Right forelimb (tissue), 1 donor: ENCODE data around the gene ADGRB3.
"Not testable (repeated sequence)": the region's sequence is repeated elsewhere in the genome, so short reads cannot be mapped to it uniquely, and the experiment has no call there.

ENCODE experiments used
- DNase-seq: peaks from one replicate; pipeline ENCODE4 v3.0.0-alpha.2; 2018

The ADGRB3 gene

DNA sequence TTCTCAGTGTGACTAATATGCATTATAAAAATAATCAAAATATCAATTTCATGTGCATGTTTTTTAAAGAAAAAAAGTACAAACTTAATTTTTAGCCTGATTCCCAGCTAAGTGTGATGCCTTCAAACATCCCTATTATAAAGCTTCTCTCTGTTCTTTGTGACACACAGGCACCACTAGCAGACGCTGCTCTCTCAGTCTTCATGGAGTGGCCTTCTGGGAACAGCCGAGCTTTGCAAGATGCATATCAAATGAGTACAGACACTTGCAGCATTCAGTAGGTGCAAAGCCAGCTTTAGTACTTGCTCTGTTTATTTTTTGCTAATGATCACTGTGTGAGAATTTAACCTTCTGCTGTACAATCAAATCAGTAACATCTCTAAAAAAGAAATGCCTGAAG, 340.0 kb downstream of the ADGRB3 start:
- DNase-seq, result peak; percentile 45

DNA sequence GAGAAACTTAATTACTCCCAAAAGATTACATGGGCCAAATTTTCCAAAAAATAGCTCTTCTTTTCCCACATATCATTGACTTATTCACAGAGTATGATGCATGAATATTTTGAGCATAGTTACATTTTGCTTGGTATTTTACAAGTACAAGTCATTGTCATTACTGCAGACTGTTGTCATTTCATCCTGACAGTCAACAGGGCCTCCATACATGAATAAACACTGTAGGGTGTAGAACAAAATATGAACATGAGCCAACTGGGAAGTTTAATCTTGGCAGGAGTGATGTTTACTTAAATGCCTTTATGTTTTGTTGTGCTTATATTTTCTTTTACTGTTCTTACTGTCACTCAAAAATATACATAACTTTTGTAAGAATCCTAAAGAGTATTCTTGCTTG, 340.7 kb downstream of the ADGRB3 start:
- DNase-seq, result no peak

DNA sequence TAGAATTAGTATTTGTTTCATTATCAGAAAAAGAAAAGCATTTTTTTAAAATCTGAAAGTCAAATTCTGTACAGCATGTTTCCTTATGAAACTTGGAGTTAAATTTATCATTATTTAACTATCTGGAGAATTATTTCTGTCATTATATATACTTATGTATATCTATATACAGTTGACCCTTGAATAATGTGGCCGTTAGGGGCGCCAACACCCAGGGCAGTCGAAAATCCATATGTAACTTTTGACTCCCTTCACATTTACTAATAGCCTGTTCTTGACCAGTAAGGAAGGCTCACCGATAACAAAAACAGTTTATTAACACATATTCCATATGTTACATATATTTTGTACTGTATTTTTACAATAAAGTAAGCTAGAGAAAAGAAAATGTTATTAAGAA, 341.2 kb downstream of the ADGRB3 start:
- DNase-seq, result no peak

DNA sequence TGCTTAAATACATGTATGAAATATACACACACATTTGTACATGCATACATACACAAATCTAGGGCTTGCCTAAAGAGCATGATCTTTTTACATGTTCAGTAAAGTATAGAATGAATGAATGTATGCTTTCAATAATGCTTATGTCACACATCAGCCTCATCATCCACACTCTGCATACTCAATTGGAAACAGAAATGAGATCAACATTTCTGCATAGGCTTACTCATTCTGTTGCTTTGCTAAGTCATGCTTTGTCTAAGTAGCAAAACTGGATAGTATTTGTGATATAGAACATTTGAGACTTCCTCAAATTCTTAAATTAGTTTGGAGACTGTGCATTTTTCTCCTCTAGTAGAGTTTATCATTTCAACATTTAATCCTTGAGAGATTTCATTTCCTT, 343.3 kb downstream of the ADGRB3 start:
- DNase-seq, result no peak

DNA sequence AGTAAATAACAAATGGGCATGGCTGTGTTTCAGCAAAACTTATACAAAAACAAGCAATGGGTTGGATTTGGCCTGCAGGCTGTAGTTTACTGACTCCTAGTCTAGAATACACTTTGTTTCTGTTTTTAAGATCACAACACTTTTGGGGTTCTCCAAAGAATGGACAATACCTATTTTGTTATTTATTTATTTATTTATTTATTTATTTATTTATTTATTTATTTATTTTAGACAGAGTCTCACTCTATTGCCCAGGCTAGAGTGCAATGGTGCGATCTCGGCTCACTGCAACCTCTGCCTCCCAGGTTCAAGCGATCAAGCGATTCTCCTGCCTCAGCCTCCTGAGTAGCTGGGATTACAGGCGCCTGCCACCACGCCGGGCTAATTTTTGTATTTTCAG, 346.6 kb downstream of the ADGRB3 start:
- not testable (repeated sequence) for DNase-seq

DNA sequence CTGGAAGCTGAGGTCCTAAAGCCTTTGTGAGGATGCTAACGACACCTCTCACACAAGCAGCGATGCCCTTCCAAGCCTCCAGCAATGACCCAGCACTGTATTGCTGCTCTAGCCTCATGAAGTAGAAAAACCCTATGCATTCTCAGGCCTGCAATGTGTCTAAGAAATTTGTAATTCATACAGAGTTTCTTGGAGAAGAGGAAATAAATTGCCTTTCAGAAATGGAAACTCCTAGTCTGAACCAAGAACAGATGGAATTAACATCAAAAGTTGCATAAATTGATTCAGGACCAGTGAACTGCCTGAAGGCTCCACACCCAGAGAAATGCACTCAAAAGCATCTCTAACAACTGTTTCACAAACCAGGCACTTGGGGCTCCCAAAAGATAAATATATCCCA, 353.6 kb downstream of the ADGRB3 start:
- no peak for DNase-seq

DNA sequence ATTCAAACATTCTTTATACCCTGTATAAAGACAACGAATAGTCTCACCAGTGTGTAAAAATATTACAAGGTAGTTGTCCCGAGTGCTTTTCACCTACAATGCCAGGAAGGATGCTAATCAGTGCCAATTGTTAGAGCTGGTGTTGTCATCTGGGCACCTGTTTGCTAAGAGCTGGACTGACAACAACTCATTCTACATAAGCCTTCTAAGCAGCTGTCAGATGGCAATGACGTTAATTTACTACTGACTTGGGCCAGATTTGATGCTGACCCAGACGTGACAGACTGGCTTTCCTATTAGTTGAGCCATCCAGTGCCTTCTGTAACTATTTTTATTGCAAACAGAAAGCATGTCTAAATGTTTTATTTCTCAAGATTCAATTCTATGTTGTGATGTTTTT, 355.2 kb downstream of the ADGRB3 start:
- no peak for DNase-seq

DNA sequence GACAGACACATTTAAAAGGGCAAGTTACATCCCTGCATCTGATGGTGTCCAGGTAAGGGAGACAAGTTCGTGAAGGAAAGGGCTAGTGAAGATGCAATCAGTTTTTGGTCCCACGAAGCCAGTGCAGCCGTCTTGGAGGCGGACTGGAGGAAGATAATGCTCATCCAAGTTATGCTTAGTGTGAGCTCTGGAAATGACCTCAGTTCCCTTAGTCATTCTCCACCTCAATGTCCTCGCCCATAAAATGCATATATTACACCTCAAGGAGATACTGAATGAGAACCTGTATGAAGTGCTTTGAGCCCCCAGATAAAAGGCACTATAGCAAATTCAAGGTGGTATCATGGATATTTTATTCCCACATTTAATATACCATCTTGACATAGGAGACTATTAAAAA, 358.8 kb downstream of the ADGRB3 start:
- DNase-seq, result no peak

DNA sequence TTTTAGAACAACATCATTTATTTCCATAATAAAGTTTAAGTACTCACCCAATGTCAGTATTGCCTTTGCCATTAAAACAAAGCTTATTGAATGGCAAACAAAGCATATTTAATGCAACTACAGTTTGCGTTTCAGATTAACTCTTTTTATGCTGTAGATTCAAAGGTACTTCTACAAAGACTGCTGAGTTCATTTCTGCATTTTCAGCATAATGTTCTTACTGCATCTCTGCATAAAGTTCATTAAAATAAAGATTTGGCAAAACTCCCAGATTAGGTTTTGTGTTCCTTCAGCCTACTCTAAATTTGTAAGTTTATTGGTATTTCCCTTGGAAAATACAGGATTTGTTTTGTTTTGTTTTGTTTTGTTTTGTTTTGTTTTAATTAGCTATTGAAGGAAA, 359.4 kb downstream of the ADGRB3 start:
- DNase-seq, result no peak

DNA sequence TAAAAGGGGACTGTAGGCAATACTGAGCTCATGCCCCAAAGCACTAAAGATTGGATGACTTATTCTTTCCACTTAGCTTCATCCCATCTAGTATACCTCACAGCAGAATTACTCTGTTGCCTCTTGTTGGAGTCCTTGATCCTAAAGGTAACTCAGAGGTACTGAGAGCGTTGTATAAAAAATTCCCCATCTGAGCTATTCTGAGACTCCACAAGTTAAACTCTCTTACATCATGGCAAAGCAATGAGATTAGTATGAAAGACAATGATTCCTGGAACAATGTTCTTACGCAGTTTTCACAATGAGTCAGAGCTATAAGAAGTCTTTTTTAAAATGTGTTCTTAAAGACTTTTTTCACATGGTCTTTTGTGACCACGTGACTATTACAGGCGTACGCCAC, 370.1 kb downstream of the ADGRB3 start:
- DNase-seq, result no peak

DNA sequence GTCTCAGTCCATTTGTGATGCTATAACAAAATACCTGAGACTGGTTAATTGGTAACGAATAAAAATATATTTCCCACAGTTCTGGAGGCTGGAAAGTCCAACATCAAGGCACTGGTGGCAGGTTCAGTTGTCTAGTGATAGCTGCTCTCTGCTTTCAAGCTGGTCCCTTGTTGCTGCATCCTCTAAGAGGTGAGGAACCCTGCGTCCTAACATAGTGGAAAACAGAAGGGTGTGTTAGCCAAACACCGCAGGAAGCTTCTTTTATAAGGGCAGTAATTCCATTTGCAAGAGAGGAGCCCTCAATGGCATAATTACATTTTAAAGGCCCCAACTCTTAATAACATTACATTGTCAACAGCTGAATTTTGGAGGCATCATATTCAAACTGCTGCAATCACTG, 372.7 kb downstream of the ADGRB3 start:
- DNase-seq, result no peak

DNA sequence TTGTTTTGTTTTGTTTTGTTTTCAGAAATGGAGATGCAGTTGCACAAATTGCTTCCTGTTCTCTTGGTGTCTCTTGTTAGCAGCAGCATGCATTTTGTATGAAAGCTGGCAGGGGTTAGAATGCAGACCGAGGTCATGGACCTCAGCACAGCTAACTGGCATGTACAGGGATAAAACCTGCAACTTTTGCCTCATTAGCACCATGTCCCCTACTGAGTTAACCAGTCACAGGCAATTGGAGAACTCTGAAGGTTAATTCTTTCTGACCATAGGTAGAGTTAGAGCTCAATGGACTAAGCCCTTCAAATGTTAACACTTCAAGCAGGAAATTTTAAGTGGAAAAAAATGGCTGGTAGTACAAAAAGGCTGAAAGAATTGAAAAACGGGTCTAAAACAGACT, 377.1 kb downstream of the ADGRB3 start:
- no peak for DNase-seq

DNA sequence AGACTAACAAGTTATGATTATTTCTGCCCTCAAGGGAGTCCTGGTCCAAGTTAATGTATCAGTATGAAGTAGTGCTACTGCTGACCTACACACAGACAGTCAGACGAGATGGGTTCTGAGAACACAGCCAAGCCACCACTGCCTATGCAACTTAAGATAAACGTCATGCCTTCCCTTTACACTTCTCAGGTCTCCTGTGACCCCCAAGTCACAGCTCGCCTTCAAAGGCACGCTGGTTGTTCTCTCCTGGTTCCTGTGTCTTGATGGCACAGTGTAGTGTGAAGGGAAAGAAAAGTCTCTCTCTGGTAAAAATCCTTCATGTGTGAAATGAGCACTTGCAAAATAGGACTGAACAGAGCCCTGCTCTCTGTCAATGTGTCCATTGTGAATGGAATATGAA, 377.8 kb downstream of the ADGRB3 start:
- DNase-seq, result no peak

DNA sequence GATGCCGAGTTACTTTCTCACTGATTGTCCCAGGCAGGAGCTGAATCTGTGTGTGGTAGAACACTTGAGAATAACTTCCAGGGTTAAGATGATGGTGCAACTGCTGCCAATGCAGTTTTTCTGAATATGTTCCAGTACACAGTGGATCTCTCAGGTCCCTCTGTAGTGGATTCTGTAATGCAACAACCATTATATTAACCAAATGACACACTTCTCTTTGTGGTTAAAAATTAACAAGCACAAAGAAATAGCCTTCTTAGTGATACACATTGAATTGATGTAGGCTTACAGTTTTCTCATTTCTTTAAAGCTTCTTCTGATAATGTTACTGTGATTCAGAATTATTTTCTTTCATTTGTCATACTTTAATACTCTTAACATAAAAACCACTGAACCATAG, 383.8 kb downstream of the ADGRB3 start:
- no peak for DNase-seq

DNA sequence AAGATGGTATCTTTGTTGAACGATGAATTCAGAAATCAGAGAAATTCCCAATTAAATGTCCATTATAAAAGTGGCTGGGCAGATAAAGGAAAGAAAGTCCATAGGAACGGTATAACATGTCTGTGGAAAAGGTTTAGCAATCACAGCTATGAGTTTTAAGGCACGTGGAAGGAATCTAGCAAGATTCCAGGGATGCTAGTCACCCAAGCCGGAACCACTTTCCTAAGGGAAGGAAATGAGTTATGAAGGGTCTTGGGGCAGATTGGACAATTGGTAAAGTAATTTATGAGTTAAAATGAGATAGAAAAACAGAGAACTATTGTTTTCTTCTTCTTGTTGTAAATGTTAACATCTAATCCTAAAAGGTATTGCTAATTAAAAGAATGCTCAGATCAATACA, 384.8 kb downstream of the ADGRB3 start:
- DNase-seq, result no peak

DNA sequence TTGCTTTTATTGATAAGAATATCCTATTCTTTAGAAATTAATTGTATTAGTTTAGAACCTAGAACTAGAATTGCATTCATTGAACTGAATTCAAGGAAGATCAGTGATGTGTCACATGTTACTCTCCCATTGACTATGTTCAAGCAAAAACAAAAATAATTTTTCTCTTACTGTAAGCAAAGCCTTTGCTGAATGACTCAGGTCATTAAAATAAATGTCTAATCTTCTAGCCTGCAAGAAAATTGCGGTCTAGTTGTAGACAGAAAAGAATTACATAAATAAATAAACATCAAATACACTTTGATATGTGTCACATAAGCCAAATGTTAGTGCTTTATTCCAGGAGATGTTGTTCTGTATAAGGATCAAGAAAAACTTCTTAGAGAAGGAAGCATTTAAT, 387.9 kb downstream of the ADGRB3 start:
- DNase-seq, result no peak

DNA sequence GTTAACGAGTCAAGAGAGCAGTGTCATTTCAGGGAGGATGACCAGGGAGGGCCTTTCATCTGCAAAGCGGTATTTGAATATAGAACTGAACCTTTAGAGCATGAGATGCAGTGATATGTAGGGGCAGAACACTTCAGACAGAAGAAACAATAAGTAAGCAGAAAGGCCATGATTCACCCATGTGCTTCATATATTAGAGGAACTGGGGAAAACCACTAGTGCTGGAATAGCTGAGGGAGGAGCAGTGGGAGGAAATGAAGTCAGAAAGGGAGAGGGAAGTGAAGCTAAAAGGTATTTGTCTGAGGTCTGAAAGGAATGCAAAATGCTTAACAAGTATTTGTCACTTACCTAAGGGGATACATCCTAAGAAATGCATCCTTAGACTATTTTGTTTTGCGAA, 391.2 kb downstream of the ADGRB3 start:
- no peak for DNase-seq

DNA sequence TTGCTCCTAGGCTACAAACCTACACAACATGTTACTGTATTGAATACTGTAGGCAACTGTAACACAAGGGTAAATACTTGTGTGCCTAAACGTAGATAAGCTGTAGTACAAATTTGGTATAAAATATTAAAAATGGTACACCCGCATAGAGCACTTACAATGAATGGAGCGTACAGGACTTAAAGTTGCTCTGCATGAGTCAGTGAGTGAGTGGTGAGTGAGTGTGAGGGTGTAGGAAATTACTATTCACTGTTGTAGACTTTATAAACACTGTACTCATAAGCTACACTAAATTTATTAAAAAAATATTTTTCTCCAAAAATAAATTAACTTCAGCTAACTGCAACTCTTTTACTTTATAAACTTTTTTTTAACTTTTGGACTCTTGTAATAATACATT, 391.6 kb downstream of the ADGRB3 start:
- DNase-seq, result no peak

DNA sequence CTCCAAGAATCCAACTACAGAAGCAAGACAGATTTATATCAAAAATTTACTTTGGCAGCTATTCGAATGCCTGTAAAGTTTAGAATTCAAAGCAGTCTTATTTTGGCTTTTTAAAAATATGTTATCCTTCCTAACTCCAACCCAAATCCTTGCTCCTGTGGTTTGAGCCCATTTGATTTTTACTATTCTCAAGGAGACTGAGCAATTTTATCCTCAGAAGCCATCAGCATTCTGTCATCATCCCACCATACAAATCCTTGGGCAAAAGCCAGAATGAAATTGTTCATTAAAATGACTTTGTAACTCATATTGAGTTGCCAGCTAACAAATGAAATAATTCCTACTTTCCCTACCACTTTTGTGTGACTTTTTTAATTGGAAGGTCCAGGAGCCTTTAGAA, 392.8 kb downstream of the ADGRB3 start:
- DNase-seq, result no peak

DNA sequence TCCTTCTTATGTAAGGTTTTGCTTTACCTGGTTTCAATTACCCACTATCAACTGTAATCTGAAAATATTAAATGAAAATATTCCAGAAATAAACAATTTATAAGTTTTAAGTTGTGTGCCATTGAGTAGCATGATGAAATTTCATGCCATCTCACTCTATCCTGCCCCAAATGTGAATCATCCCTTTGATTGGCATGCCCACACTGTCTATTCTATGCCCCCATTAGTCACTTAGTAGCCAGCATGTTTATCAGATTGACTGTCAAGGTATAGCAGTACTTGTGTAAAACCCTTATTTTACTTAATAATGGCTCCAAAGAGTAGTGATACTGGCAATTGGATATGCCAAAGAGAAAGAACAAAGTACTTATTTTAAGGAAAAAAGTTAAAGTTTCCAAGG, 403.8 kb downstream of the ADGRB3 start:
- DNase-seq, result no peak

DNA sequence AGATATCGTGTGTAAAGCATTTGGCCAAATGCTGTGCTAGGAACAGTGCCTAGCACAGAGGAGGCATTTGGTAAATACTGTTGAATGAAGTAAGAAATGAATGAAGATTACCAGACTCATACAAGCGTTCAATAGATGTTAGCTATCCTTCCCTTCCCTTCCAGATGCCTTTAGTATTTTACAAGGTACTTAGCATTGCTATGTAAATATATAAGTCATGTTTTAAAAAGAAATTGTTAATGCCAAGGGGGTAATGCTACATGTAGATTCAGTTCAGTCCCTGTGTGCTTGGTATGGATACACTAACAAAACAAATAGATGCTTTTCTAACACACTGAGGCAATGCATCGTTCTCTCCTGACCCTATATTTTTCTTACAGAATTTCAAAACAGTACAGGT, 407.2 kb downstream of the ADGRB3 start:
- no peak for DNase-seq

DNA sequence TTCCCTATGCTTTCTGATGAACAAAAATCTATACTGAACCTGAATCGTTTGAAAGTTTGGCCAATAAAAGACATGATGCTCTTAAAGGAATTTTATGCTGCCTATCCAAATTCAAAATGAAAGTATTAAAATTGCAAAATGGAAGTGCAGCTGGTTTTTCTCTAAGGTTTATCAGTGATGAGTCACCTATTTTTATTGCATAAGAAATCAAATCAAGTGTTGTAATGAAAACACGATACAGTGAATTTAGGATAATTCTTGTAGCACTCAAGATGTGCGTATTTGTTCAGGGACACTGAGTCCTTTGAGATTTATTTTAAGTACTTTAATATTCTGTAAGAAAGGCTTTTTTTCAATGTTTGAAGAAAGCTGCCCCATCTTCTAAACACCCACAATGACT, 409.5 kb downstream of the ADGRB3 start:
- DNase-seq, result no peak

DNA sequence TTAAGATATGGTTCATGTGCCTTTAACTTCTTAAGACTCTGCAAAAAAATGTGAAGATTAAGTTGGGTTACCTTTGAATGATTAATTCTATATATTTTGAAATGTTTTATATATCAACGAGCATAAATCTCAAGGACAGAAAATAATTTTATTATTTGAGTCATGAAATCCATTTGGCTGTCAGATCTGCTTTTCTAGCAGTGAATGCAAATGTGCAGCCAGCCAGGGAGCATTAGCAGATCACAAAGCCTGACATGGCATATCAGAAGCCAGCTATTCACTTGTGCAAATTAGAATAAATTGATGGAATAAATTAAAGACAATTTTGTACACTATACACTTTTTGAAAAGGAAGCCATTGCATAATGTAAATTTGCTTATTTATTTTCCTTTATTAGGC, 424.3 kb downstream of the ADGRB3 start:
- DNase-seq, result no peak

DNA sequence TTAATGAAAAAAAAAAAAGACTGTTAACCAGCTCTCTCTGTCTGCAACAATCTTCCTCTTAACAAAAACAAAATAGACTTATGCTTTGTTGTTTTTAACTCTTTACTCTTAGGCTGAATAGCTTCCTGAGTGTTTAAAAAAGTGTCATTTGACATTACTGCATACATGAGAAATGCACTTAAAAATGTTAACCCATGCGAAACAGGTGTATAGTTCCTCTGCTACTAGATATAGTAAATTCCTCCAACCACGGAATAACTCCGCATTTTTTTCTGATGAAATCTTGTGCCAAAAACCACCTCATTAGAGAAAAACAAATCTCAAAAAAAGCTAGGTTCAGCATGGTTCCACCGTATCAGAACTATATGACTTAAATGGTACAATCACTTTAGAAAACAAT, 426.0 kb downstream of the ADGRB3 start:
- no peak for DNase-seq

DNA sequence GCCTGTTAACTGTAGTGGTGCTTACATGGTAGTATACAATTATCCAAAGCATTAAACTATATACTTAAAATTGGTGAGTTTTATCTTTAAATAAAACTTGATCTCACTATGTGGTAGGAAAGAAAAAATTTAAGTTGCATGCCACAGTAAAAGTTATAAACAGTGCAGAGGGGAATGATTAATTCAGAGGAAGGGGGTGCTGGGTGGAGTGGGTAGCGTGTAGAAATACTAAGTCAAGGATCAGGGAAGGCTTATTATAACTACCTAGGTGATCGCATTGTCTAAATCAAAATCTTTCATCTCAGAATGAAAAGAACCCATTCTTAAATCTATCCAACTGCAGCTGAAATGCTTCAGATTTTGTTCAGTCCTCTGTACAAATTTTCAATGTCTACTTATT, 428.3 kb downstream of the ADGRB3 start:
- no peak for DNase-seq

DNA sequence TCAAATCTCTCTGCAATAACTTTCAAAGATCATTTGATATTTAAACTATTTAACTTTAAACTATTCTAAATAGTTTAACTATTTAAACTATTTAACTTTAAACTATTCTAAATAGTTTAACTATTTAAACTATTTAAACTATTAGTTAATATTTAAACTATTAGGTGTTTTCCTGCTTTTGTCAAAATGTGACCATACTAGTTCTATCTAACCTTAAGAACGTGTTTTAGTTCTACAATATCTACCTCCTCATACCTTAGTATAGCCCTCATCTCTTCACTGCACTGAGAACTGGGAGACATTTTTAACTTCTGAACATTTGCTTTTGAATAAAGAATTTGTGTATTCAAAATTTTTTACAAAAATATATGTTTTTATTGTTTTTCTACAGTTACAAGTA, 429.1 kb downstream of the ADGRB3 start:
- DNase-seq, result no peak
